DND-41 (cell line): Measurements from ENCODE around the gene COA3.

ENCODE experiments used
- ATAC-seq: fragments of 200-7000 bp; cut with Tn5 transposase; 3 replicates; pipeline ENCODE4 v1.9.1; 2021; ENCODE audit warnings: low read depth; ENCODE audit not compliant: insufficient read depth
- DNase-seq: peaks from one replicate; pipeline ENCODE4 v3.0.0-alpha.2; 2020
- H2AFZ ChIP-seq: 2 replicates; pipeline ENCODE4 v1.6.0; 2012; ENCODE audit warnings: low read depth, low read length
- H3K27ac ChIP-seq: 2 replicates; pipeline ENCODE4 v1.5.1; 2012; ENCODE audit warnings: low read length, inconsistent platforms
- H3K27me3 ChIP-seq: fragments of 200-600 bp; sonication (generic); 2 replicates; pipeline ENCODE4 v1.6.0; 2012; ENCODE audit warnings: low read length, mild to moderate bottlenecking, inconsistent platforms; ENCODE audit not compliant: insufficient read depth, poor library complexity
- H3K36me3 ChIP-seq: 2 replicates; pipeline ENCODE4 v1.5.1; 2012; ENCODE audit warnings: low read length, inconsistent platforms; ENCODE audit not compliant: insufficient read depth
- H3K4me1 ChIP-seq: 2 replicates; pipeline ENCODE4 v1.5.1; 2012; ENCODE audit warnings: mild to moderate bottlenecking, low read length; ENCODE audit not compliant: insufficient read depth
- H3K4me2 ChIP-seq: 2 replicates; pipeline ENCODE4 v1.6.0; 2012; ENCODE audit warnings: mild to moderate bottlenecking, moderate library complexity, low read length, inconsistent platforms; ENCODE audit not compliant: insufficient read depth
- H3K4me3 ChIP-seq, 2 experiments: fragments of 200-600 bp in 1 of 2; shearing (Covaris generic) in 1 of 2; 2 replicates each; pipeline ENCODE4 v1.5.1; 2012 to 2016; ENCODE audit warnings: inconsistent platforms in 2 of 2, low read length in 2 of 2, mild to moderate bottlenecking in 2 of 2, low read depth in 1 of 2, moderate library complexity in 1 of 2
- H3K79me2 ChIP-seq: 2 replicates; pipeline ENCODE4 v1.6.0; 2012; ENCODE audit warnings: low read length, inconsistent platforms; ENCODE audit not compliant: insufficient read depth
- H3K9ac ChIP-seq: 2 replicates; pipeline ENCODE4 v1.6.0; 2012; ENCODE audit warnings: low read depth, mild to moderate bottlenecking, inconsistent platforms, low read length, moderate library complexity
- H3K9me3 ChIP-seq: 2 replicates; pipeline ENCODE4 v1.5.1; 2012; ENCODE audit warnings: low read length, moderate library complexity, mild to moderate bottlenecking, inconsistent platforms; ENCODE audit not compliant: insufficient read depth, severe bottlenecking
- H4K20me1 ChIP-seq: 2 replicates; pipeline ENCODE4 v1.6.0; 2012; ENCODE audit warnings: low read length; ENCODE audit not compliant: insufficient read depth
- CTCF ChIP-seq: IDR thresholded peaks from 2 replicates; pipeline ENCODE4 v1.5.1; 2012; ENCODE audit warnings: borderline replicate concordance, low read length, moderate library complexity, mild to moderate bottlenecking; ENCODE audit not compliant: poor library complexity, severe bottlenecking; ENCODE audit errors: extremely low read depth
- EZH2 ChIP-seq: IDR thresholded peaks from 3 replicates; pipeline ENCODE4 v1.6.1; 2012; ENCODE audit warnings: borderline replicate concordance, low read depth, mild to moderate bottlenecking, moderate library complexity, low read length, inconsistent platforms; ENCODE audit not compliant: severe bottlenecking

The COA3 gene

GRCh38 chr17:42751628-42752027, 46.9 kb downstream of the COA3 start:
- no peak overlapping the region for H3K4me2 ChIP-seq
- no peak for ATAC-seq

GRCh38 chr17:42750739-42751344, 47.7 kb downstream of the COA3 start:
- Histone ChIP-seq H3K4me2 (no peak overlapping the region), H3K27me3 (peaks cover 8% of the 10 kb centered on the region), H3K36me3 (no peaks in the 10 kb centered on the region), H3K4me3 (no peak overlapping the region), H3K9ac (no peak overlapping the region), H3K79me2 (no peaks in the 10 kb centered on the region), H3K27ac (no peak overlapping the region), H3K9me3 (no peaks in the 10 kb centered on the region), H4K20me1 (no peaks in the 10 kb centered on the region), H2AFZ (no peak overlapping the region), H3K4me1 (peaks cover 3% of the 10 kb centered on the region)
- TF ChIP-seq EZH2 (no peak), CTCF (no peak)
- ATAC-seq (no peak), DNase-seq (no peak)

More at GRCh38 chr17:42751628-42752027, 46.9 kb downstream of the COA3 start:
- H3K4me3 ChIP-seq = no peak overlapping the region
- no peaks in the 10 kb centered on the region for H3K9me3 ChIP-seq
- DNase-seq = no peak
- H3K36me3 ChIP-seq = no peaks in the 10 kb centered on the region
- H3K79me2 ChIP-seq = no peaks in the 10 kb centered on the region
- no peaks in the 10 kb centered on the region for H3K4me1 ChIP-seq
- TF ChIP-seq CTCF = no peak
- TF ChIP-seq EZH2 = no peak
- H3K27ac ChIP-seq = no peak overlapping the region
- peaks cover 8% of the 10 kb centered on the region for H3K27me3 ChIP-seq
- no peak overlapping the region for H2AFZ ChIP-seq
- no peaks in the 10 kb centered on the region for H4K20me1 ChIP-seq
- H3K9ac ChIP-seq = no peak overlapping the region

- H3K9ac ChIP-seq = no peak overlapping the region
- H2AFZ ChIP-seq = no peak overlapping the region
- peaks cover 7% of the 10 kb centered on the region for H3K79me2 ChIP-seq
- H3K27ac ChIP-seq = no peak overlapping the region
- H3K4me1 ChIP-seq = peaks cover 14% of the 10 kb centered on the region
- H4K20me1 ChIP-seq = no peaks in the 10 kb centered on the region
- no peaks in the 10 kb centered on the region for H3K9me3 ChIP-seq
- no peaks in the 10 kb centered on the region for H3K27me3 ChIP-seq
- H3K4me3 ChIP-seq = no peak overlapping the region
- H3K4me2 ChIP-seq = no peak overlapping the region
- ATAC-seq (no peak), DNase-seq (no peak)
- TF ChIP-seq EZH2 (no peak), CTCF (no peak)
- no peaks in the 10 kb centered on the region for H3K36me3 ChIP-seq
Measured at GRCh38 chr17:42748908-42749798, 49.4 kb downstream of the COA3 start.
